Calu3 (cell line): ENCODE results near the gene LDHB. TPM values are rescaled to one million over a fixed set of nuclear protein-coding genes. Genes with fewer than 3 reads are reported as not detected.
"Not testable (repeated sequence)": the region's sequence is repeated elsewhere in the genome, so short reads cannot be mapped to it uniquely, and the experiment has no call there.

Source experiments
- BruUV-seq: library from RNA; stranded (reverse); fragments of 400-500 nt; replicated peaks from 2 replicates; lab custom pipeline; 2021; lab: Mats Ljungman, UMichigan
- CTCF ChIA-PET: fragments of 300-600 bp; sonication (Branson Sonifier 250); formaldehyde crosslinking; loops from one replicate; lab custom pipeline; 2022; ENCODE audit warnings: antibody characterized with exemption; lab: Charles Lee
- DNase-seq: peaks from one replicate; pipeline ENCODE4 v3.0.0; 2022
- H3K27ac Mint-ChIP-seq: one replicate; pipeline ENCODE4 v1.8.0; 2022; ENCODE audit warnings: mixed read lengths; ENCODE audit not compliant: unreplicated experiment
- H3K27me3 Mint-ChIP-seq: one replicate; pipeline ENCODE4 v1.8.0; 2022; ENCODE audit warnings: mixed read lengths; ENCODE audit not compliant: unreplicated experiment
- H3K36me3 Mint-ChIP-seq: one replicate; pipeline ENCODE4 v1.8.0; 2022; ENCODE audit warnings: mild to moderate bottlenecking, moderate library complexity, mixed read lengths; ENCODE audit not compliant: insufficient read depth, unreplicated experiment
- H3K4me1 Mint-ChIP-seq: one replicate; pipeline ENCODE4 v1.8.0; 2022; ENCODE audit warnings: mild to moderate bottlenecking, low read depth, mixed read lengths; ENCODE audit not compliant: unreplicated experiment
- H3K4me3 Mint-ChIP-seq: one replicate; pipeline ENCODE4 v1.8.0; 2022; ENCODE audit warnings: mild to moderate bottlenecking, low read depth, moderate library complexity, mixed read lengths; ENCODE audit not compliant: unreplicated experiment
- H3K9me3 Mint-ChIP-seq: one replicate; pipeline ENCODE4 v1.8.0; 2022; ENCODE audit warnings: low read depth, mixed read lengths; ENCODE audit not compliant: unreplicated experiment
- CTCF ChIP-seq: fragments of 200-600 bp; IDR thresholded peaks from one replicate; pipeline ENCODE4 v1.8.0; 2022; ENCODE audit warnings: antibody characterized with exemption; ENCODE audit not compliant: unreplicated experiment
- intact Hi-C: fragments of 100-400 bp; cut with micrococcal nuclease; formaldehyde crosslinking; loops from one replicate; pipeline ENCODE4 v1.10.0; 2022; ENCODE audit not compliant: unreplicated experiment
- total RNA-seq: library from RNA; stranded (reverse); gene quantifications from 2 replicates; pipeline ENCODE4 v1.2.3, GENCODE V29; 2022

Gene LDHB
- total RNA-seq, 1 experiment from 2014 or later, result 826 TPM

DNA sequence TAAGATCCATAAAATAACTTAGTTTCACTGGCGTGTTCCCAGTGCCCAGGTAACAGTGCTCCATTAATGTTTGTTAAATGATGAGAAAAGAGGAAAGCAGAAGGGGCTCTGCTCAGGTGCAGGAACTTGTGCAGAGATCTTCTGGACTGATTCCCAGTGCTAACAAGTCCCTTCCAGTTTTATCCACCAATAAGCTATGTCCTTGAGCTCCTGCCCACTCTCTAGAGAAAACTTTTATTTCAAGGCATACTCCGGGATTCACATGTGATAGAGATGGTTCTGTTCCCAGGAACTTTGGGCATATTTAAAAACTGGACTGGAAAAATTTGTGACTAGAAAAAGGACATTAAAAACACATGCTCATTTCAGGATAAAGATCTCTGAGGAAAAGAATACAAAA, 54.9 kb downstream of the LDHB start:
- Mint-ChIP-seq H3K4me3 (no peak overlapping the region), H3K27me3 (peaks cover 13% of the 10 kb centered on the region), H3K27ac (no peak overlapping the region), H3K36me3 (no peaks in the 10 kb centered on the region), H3K4me1 (no peaks in the 10 kb centered on the region), H3K9me3 (no peaks in the 10 kb centered on the region)
- intact Hi-C loops, result loop anchor here (10.0 kb wide), 1 partner anchor 412 kb away; no protein-coding TSS in a partner anchor
- CTCF ChIA-PET, result no interaction called here
- TF ChIP-seq CTCF, result no peak
- no peak for DNase-seq
- BruUV-seq, result no TSS peak

- Mint-ChIP-seq H3K36me3 (no peaks in the 10 kb centered on the region), H3K4me1 (no peaks in the 10 kb centered on the region), H3K27me3 (peaks cover 13% of the 10 kb centered on the region), H3K27ac (no peak overlapping the region), H3K4me3 (no peak overlapping the region), H3K9me3 (no peaks in the 10 kb centered on the region)
- DNase-seq, result no peak
- intact Hi-C loops, result loop anchor here (10.0 kb wide), 1 partner anchor 415 kb away; no protein-coding TSS in a partner anchor
- TF ChIP-seq CTCF, result no peak
- CTCF ChIA-PET, result no interaction called here
- no TSS peak for BruUV-seq
Measured at GRCh38 chr12:21600196-21600595, 57.4 kb downstream of the LDHB start.

- CTCF ChIA-PET, result no interaction called here
- no peak for TF ChIP-seq CTCF
- H3K4me3 Mint-ChIP-seq, result no peak overlapping the region
- H3K27me3 Mint-ChIP-seq, result peaks cover 13% of the 10 kb centered on the region
- H3K9me3 Mint-ChIP-seq, result no peaks in the 10 kb centered on the region
- no peaks in the 10 kb centered on the region for H3K36me3 Mint-ChIP-seq
- H3K27ac Mint-ChIP-seq, result no peak overlapping the region
- DNase-seq, result no peak
- H3K4me1 Mint-ChIP-seq, result no peaks in the 10 kb centered on the region
- BruUV-seq, result no TSS peak
- intact Hi-C loops, result no loop called here
Measured at GRCh38 chr12:21599143-21599999, 58.3 kb downstream of the LDHB start.

DNA sequence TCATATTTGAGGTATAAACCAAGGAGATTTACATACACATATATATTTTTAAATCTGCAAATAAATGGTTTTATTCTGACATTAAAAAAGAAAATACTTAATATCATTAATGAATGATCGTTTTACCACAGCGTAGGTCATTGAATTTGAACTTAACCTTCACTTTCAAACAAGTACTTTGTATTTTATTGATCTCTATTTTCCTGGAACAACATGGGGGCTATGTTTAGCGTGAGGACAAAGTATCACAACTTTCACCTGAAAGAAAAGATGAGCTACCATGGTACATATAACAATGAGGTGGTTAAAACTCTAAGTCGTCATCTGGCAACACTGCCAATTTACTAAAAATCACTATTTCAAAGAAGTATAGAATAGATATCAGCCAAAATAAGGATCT, 59.0 kb downstream of the LDHB start:
- Mint-ChIP-seq H3K27ac (no peak overlapping the region), H3K36me3 (no peaks in the 10 kb centered on the region), H3K4me3 (no peak overlapping the region), H3K4me1 (no peaks in the 10 kb centered on the region), H3K9me3 (no peaks in the 10 kb centered on the region), H3K27me3 (peaks cover 13% of the 10 kb centered on the region)
- no peak for DNase-seq
- CTCF ChIA-PET, result no interaction called here
- no peak for TF ChIP-seq CTCF
- intact Hi-C loops, result no loop called here
- BruUV-seq, result no TSS peak

DNA sequence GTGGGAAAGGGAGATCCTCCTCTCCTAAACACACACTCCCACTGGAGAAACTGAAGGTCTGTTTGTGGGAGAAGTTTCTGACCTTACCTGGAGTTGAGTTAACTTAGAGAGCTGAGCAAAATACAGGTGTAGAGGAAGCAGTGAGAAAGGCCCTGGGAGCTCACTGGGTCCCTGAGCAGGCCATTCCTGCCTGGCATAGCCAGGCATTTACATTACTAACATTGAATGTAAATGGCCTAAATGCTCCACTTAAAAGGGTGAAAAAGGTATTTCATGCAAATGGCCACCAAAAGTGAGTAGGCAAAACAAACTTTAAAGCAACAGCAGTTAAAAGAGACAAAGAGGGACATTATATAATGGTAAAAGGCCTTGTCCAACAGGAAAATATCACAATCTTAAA, 62.3 kb downstream of the LDHB start:
- H3K4me1 Mint-ChIP-seq, H3K4me3 Mint-ChIP-seq, H3K27ac Mint-ChIP-seq, H3K36me3 Mint-ChIP-seq, intact Hi-C loops, H3K27me3 Mint-ChIP-seq, H3K9me3 Mint-ChIP-seq, DNase-seq, CTCF ChIA-PET, BruUV-seq: not testable (repeated sequence)
